Mesendoderm (in vitro differentiated cells): ENCODE measurements around the gene ABCC2.
"Not testable (repeated sequence)": the region's sequence is repeated elsewhere in the genome, so short reads cannot be mapped to it uniquely, and the experiment has no call there.

ENCODE experiments used
- DNase-seq: peaks from one replicate; pipeline ENCODE4 v3.0.0; 2013
- H2AK5ac ChIP-seq: 2 replicates; pipeline ENCODE4 v1.6.1; 2013; ENCODE audit warnings: low read length, inconsistent platforms
- H2BK120ac ChIP-seq: 2 replicates; pipeline ENCODE4 v1.6.1; 2013; ENCODE audit warnings: low read depth, mild to moderate bottlenecking, low read length, moderate library complexity, mixed read lengths
- H2BK15ac ChIP-seq: replicated peaks from 2 replicates; pipeline ENCODE4 v1.6.1; 2013; ENCODE audit warnings: low read depth, mild to moderate bottlenecking, moderate library complexity
- H2BK5ac ChIP-seq: 2 replicates; pipeline ENCODE4 v1.6.1; 2013; ENCODE audit warnings: low read length, inconsistent platforms
- H3K18ac ChIP-seq: 2 replicates; pipeline ENCODE4 v1.6.1; 2013; ENCODE audit warnings: mild to moderate bottlenecking, low read length, mixed read lengths
- H3K23ac ChIP-seq: one replicate; pipeline ENCODE4 v1.6.1; 2013; ENCODE audit warnings: low read length
- H3K27ac ChIP-seq: 2 replicates; pipeline ENCODE4 v1.5.1; 2013; ENCODE audit warnings: low read depth, mild to moderate bottlenecking, inconsistent platforms, low read length, moderate library complexity
- H3K27me3 ChIP-seq: 2 replicates; pipeline ENCODE4 v1.6.1; 2013; ENCODE audit warnings: low read length, control low read depth, mild to moderate bottlenecking, inconsistent platforms; ENCODE audit not compliant: insufficient read depth, poor library complexity
- H3K36me3 ChIP-seq: 2 replicates; pipeline ENCODE4 v1.6.1; 2013; ENCODE audit warnings: low read length, inconsistent platforms; ENCODE audit not compliant: control insufficient read depth, insufficient read depth
- H3K4ac ChIP-seq: one replicate; pipeline ENCODE4 v1.6.1; 2013; ENCODE audit warnings: low read depth, mild to moderate bottlenecking, low read length, moderate library complexity
- H3K4me1 ChIP-seq: 2 replicates; pipeline ENCODE4 v1.6.1; 2013; ENCODE audit warnings: low read depth, low read length, inconsistent platforms; ENCODE audit not compliant: control insufficient read depth
- H3K4me2 ChIP-seq: 2 replicates; pipeline ENCODE4 v1.6.1; 2013; ENCODE audit warnings: low read length
- H3K4me3 ChIP-seq: 2 replicates; pipeline ENCODE4 v1.5.1; 2013; ENCODE audit warnings: mild to moderate bottlenecking, low read length
- H3K56ac ChIP-seq: one replicate; pipeline ENCODE4 v1.6.1; 2013; ENCODE audit warnings: low read length
- H3K79me1 ChIP-seq: 2 replicates; pipeline ENCODE4 v1.6.1; 2013; ENCODE audit warnings: low read length, inconsistent platforms
- H3K79me2 ChIP-seq: 2 replicates; pipeline ENCODE4 v1.6.1; 2013; ENCODE audit warnings: mild to moderate bottlenecking, low read length; ENCODE audit not compliant: control insufficient read depth, insufficient read depth
- H3K9ac ChIP-seq: 2 replicates; pipeline ENCODE4 v1.6.1; 2013; ENCODE audit warnings: low read length, inconsistent platforms
- H4K5ac ChIP-seq: one replicate; pipeline ENCODE4 v1.6.1; 2013; ENCODE audit warnings: low read length
- H4K8ac ChIP-seq: one replicate; pipeline ENCODE4 v1.6.1; 2013; ENCODE audit warnings: low read depth, mild to moderate bottlenecking, control low read depth, low read length, moderate library complexity
- WGBS: extraction: QIAGEN DNeasy Blood & Tissue Kit; methylation state at CpG from one replicate; pipeline ENCODE4 v1.1.7; 2013; ENCODE audit warnings: low lambda C conversion rate, missing lambda C conversion rate; ENCODE audit not compliant: insufficient coverage; ENCODE audit errors: extremely low coverage; 5-methylcytosine and 5-hydroxymethylcytosine counted together

The ABCC2 gene

DNA sequence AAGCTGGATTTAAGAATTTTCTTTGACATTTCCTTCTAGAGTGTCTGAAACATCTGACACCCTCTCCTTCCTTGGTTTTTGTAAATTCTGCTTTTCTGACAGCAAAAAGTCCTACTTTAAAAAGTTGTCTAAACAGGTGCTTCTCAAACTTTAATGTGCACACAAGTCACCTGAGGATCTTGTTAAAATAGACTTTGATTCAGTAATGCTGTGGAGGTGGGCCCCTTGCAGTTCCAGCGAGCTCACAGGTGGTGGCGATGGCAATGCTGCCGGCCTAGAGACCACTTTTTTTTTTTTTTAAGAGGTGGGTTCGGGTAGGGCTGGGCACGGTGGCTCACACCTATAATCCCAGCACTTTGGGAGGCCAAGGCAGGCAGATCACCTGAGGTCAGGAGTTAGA lies 77.1 kb downstream of the ABCC2 start:
- Histone ChIP-seq H2BK120ac (no peak overlapping the region), H3K4me1 (no peaks in the 10 kb centered on the region), H3K9ac (no peak overlapping the region), H3K4me3 (no peak overlapping the region), H3K27me3 (no peaks in the 10 kb centered on the region), H3K79me1 (no peaks in the 10 kb centered on the region), H3K4me2 (no peak overlapping the region), H3K79me2 (no peaks in the 10 kb centered on the region), H4K5ac (no peak overlapping the region), H3K4ac (no peak overlapping the region), H3K23ac (no peak overlapping the region), H4K8ac (no peak overlapping the region), H2AK5ac (no peak overlapping the region), H3K36me3 (no peaks in the 10 kb centered on the region), H2BK5ac (no peak overlapping the region), H3K27ac (no peak overlapping the region), H3K56ac (no peak overlapping the region), H2BK15ac (no peak overlapping the region), H3K18ac (no peak overlapping the region)
- no CpG with 5 or more reads among the region's 5 CpGs for WGBS
- peak; percentile 71 for DNase-seq

DNA sequence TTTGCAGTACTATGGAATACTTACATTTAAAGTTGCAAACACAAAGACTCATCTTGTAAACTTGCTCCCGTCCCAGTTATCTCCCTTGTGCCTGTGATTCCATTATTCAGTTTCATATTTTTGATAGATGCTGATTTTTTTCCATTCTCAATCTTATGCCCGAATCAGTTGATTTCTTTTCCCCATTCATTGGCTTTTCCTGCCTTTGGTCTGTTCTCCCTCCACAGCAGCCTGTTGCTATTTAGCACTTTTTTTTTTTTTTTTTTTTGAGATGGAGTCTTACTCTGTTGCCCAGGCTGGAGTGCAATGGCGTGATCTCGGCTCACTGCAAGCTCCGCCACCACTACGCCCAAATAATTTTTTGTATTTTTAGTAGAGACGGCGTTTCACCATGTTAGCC lies 78.0 kb downstream of the ABCC2 start:
- no peaks in the 10 kb centered on the region for H3K79me1 ChIP-seq
- H2BK5ac ChIP-seq: no peak overlapping the region
- no peak for DNase-seq
- no peak overlapping the region for H3K9ac ChIP-seq
- H2BK15ac ChIP-seq: no peak overlapping the region
- H3K27ac ChIP-seq: no peak overlapping the region
- no peak overlapping the region for H4K8ac ChIP-seq
- no peak overlapping the region for H2BK120ac ChIP-seq
- H3K36me3 ChIP-seq: no peaks in the 10 kb centered on the region
- H3K4ac ChIP-seq: no peak overlapping the region
- H3K4me3 ChIP-seq: no peak overlapping the region
- H4K5ac ChIP-seq: no peak overlapping the region
- no peak overlapping the region for H3K56ac ChIP-seq
- no peaks in the 10 kb centered on the region for H3K79me2 ChIP-seq
- H3K27me3 ChIP-seq: no peaks in the 10 kb centered on the region
- no peak overlapping the region for H3K4me2 ChIP-seq
- H3K4me1 ChIP-seq: no peaks in the 10 kb centered on the region
- WGBS: no CpG with 5 or more reads among the region's 8 CpGs
- no peak overlapping the region for H3K23ac ChIP-seq
- no peak overlapping the region for H3K18ac ChIP-seq
- no peak overlapping the region for H2AK5ac ChIP-seq

DNA sequence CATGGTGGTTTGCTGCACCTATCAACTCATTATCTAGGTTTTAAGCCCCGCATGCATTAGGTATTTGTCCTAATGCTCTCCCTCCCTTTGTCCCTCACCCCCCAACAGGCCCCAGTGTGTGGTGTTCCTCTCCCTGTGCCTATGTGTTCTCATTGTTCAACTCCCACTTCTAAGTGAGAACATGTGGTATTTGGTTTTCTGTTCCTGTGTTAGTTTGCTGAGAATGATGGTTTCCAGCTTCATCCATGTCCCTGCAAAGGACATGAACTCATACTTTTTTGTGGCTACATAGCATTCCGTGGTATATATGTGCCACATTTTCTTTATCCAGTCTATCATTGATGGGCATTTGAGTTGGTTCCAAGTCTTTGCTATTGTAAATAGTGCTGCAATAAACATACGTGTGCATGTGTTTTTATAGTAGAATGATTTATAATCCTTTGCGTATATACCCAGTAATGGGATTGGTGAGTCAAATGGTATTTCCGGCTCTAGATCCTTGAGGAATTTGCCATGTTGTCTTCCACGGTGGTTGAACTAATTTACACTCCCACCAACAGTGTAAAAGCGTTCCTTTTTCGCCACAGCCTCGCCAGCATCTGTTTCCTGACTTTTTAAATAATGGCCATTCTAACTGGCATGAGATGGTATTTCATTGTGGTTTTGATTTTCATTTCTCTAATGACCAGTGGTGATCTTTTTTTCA lies 81.2 kb downstream of the ABCC2 start:
- H3K36me3 ChIP-seq, H3K56ac ChIP-seq, H2BK15ac ChIP-seq, H2BK5ac ChIP-seq, H3K4me1 ChIP-seq, H3K79me2 ChIP-seq, DNase-seq, H3K9ac ChIP-seq, H4K5ac ChIP-seq, H3K23ac ChIP-seq, H4K8ac ChIP-seq, H3K27me3 ChIP-seq, H3K18ac ChIP-seq, H3K4me2 ChIP-seq, H2BK120ac ChIP-seq, H3K27ac ChIP-seq, H2AK5ac ChIP-seq, H3K4me3 ChIP-seq, H3K79me1 ChIP-seq, H3K4ac ChIP-seq: not testable (repeated sequence)
- no CpG with 5 or more reads among the region's 9 CpGs for WGBS

DNA sequence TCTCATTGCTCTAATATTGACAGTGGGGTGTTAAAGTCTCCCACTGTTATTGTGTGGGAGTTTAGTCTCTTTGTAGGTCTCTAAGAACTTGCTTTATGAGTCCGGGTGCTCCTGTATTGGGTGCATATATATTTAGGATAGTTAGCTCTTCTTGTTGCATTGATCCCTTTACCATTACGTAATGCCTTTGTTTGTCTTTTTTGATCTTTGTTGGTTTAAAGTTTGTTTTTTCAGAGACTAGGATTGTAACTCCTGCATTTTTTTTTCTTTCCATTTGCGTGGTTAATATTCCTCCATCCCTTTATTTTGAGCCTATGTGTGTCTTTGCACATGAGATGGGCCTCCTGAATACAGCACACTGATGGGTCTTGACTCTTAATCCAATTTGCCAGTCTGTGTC lies 84.8 kb downstream of the ABCC2 start:
- H2AK5ac ChIP-seq, H3K27ac ChIP-seq, H3K36me3 ChIP-seq, H3K9ac ChIP-seq, DNase-seq, H3K18ac ChIP-seq, H2BK15ac ChIP-seq, H3K4me1 ChIP-seq, H3K4me2 ChIP-seq, H3K56ac ChIP-seq, H2BK5ac ChIP-seq, H4K8ac ChIP-seq, H3K79me2 ChIP-seq, H2BK120ac ChIP-seq, H3K4ac ChIP-seq, H3K27me3 ChIP-seq, H4K5ac ChIP-seq, H3K4me3 ChIP-seq, H3K79me1 ChIP-seq, H3K23ac ChIP-seq: not testable (repeated sequence)
- WGBS: no CpG with 5 or more reads among the region's 3 CpGs

DNA sequence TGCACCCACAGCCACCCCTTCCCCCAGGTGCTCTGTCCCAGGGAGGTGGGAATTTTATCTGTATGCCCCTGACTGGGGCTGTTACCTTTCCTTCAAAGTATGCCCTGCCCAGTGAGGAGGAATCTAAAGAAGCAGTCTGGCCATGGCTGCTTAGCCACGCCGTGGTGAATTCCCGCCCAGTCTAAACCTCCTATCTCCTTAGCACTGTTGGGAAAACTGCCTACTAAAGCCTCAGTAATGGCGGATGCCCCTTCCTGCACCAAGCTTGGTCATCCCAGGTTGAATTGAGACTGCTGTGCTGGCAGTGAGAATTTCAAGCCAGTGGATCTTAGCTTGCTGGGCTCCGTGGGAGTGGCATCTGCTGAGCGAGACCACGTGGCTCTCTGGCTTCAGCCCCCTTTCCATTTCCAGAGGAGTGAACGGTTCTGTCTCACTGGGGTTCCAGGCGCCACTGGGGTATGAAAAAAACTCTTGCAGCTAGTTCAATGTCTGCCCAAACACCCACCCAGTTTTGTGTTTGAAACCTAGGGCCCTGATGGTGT lies 87.2 kb downstream of the ABCC2 start:
- H3K79me1 ChIP-seq: no peaks in the 10 kb centered on the region
- H3K79me2 ChIP-seq: no peaks in the 10 kb centered on the region
- H4K5ac ChIP-seq: no peak overlapping the region
- no peak overlapping the region for H3K27ac ChIP-seq
- H3K4ac ChIP-seq: no peak overlapping the region
- no peak overlapping the region for H3K23ac ChIP-seq
- H2AK5ac ChIP-seq: no peak overlapping the region
- H3K4me2 ChIP-seq: no peak overlapping the region
- H3K36me3 ChIP-seq: no peaks in the 10 kb centered on the region
- no peak overlapping the region for H3K18ac ChIP-seq
- H3K56ac ChIP-seq: no peak overlapping the region
- no peak overlapping the region for H4K8ac ChIP-seq
- no peak overlapping the region for H3K4me3 ChIP-seq
- no peaks in the 10 kb centered on the region for H3K4me1 ChIP-seq
- WGBS: no CpG with 5 or more reads among the region's 9 CpGs
- DNase-seq: no peak
- no peak overlapping the region for H2BK120ac ChIP-seq
- H2BK5ac ChIP-seq: no peak overlapping the region
- H2BK15ac ChIP-seq: no peak overlapping the region
- no peak overlapping the region for H3K9ac ChIP-seq
- no peaks in the 10 kb centered on the region for H3K27me3 ChIP-seq
